Body of pancreas (tissue), 4 donors: Measurements from ENCODE around the gene ANKS1A.

Experiments used
- CTCF ChIP-seq, 7 experiments: fragments of 450-650 bp in 4 of 7; fragments of 200-600 bp in 3 of 7; sonication (generic) in 3 of 7; IDR thresholded peaks; one replicate each; pipeline ENCODE4 v1.5.1; 2016 to 2019; ENCODE audit warnings: antibody characterized with exemption in 7 of 7
- POLR2A ChIP-seq, 3 donors: fragments of 450-650 bp; IDR thresholded peaks; one replicate each; pipeline ENCODE4 v1.6.1; 2016; ENCODE audit warnings: antibody characterized with exemption in 3 of 3, mild to moderate bottlenecking in 2 of 3

- TF ChIP-seq CTCF (IDR thresholded peaks at IDR 0.05) (no peak), POLR2A (IDR thresholded peaks at IDR 0.05) (no peak)
These were observed 198.6 kb downstream of the ANKS1A start for GRCh38 chr6:35087361-35088280.
